Measurements from ENCODE around the gene ADAMTS19. TPM values are rescaled to one million over a fixed set of nuclear protein-coding genes. Genes with fewer than 3 reads are reported as not detected.

The ADAMTS19 gene
- total RNA-seq, 1 donor, result 9.5 TPM

DNA sequence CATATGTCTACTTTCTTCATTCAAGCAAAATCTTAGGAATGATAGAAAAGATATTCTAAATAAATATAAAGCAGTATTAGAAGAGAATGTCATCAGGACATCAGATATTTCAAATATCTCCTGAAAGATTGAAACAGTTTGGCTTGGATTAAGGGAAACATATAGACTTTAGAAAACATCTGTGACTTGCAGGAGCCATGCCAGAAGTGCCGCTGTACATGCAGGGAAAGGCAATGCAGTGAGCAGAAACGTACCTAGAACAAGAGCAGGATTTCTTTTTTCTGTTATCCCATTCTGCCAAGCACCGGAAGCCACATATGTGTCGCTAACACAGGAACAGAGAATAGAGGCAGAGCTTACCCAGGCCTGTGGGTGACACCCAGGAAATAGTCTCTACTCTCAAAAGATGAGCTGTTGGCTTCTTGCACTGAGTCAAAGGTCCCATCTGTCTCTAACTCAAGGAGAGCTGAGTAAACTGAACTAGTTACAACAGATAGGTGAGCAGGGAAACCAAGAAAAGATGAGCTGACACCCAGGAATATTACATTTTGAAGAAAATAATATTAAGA lies 5.8 kb downstream of the ADAMTS19 start:
- no peak for DNase-seq (ENCODE audit: low read depth)
- TF ChIP-seq, protein P1, sequence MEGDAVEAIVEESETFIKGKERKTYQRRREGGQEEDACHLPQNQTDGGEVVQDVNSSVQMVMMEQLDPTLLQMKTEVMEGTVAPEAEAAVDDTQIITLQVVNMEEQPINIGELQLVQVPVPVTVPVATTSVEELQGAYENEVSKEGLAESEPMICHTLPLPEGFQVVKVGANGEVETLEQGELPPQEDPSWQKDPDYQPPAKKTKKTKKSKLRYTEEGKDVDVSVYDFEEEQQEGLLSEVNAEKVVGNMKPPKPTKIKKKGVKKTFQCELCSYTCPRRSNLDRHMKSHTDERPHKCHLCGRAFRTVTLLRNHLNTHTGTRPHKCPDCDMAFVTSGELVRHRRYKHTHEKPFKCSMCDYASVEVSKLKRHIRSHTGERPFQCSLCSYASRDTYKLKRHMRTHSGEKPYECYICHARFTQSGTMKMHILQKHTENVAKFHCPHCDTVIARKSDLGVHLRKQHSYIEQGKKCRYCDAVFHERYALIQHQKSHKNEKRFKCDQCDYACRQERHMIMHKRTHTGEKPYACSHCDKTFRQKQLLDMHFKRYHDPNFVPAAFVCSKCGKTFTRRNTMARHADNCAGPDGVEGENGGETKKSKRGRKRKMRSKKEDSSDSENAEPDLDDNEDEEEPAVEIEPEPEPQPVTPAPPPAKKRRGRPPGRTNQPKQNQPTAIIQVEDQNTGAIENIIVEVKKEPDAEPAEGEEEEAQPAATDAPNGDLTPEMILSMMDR (IDR thresholded peaks at IDR 0.05; ENCODE audit: insufficient read depth, low read depth, low read length), result no peak
- no peak overlapping the region for H3K4me3 ChIP-seq (ENCODE audit: low read depth, low read length)

DNA sequence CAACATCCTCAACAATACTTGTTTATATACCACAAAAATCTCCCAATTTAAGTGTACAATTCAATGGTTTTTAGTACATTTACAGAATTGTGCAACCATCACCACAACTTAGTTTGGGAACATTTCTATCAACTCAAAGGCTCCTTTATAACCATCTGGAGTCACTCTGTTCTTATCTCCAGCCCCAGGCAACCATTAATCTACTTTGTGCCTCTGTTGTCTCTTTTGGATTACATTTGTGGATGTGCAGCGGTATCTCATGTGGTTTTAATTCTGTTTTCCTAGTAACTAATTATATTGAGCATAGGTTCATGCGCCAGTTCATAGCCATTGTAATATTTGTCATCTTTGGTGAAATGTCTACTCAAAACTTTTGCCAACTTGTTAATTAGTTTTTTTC lies 14.4 kb downstream of the ADAMTS19 start:
- peak; percentile 78 for DNase-seq (ENCODE audit: low read depth)

DNA sequence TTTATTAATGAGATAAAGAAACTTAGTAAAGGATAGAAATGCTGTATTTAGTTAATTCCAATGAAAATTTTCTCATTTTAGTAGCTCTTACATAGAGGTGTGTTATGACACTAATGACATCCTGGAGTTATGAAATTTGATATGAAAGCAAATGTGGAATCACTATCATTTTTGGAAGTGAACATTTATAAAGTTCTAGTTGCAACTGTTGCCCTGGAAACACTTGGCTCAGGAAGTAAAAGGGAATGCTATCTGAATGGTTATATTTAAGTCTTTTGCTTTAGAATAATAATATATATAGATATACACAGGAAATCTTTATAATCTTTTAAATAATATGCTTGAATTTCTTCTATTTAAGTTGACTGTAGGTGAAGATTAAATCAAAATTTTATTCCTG lies 16.7 kb downstream of the ADAMTS19 start:
- no peak for DNase-seq (ENCODE audit: low read depth)
- H3K4me3 ChIP-seq (ENCODE audit: low read depth, low read length), result no peak overlapping the region
- TF ChIP-seq, protein P1 (IDR thresholded peaks at IDR 0.05; ENCODE audit: insufficient read depth, low read depth, low read length), result no peak

More for the DNA sequence above, 14.4 kb downstream of the ADAMTS19 start:
- H3K4me3 ChIP-seq (ENCODE audit: low read depth, low read length), result no peak overlapping the region
- TF ChIP-seq, protein P1 (IDR thresholded peaks at IDR 0.05; ENCODE audit: insufficient read depth, low read depth, low read length), result no peak

DNA sequence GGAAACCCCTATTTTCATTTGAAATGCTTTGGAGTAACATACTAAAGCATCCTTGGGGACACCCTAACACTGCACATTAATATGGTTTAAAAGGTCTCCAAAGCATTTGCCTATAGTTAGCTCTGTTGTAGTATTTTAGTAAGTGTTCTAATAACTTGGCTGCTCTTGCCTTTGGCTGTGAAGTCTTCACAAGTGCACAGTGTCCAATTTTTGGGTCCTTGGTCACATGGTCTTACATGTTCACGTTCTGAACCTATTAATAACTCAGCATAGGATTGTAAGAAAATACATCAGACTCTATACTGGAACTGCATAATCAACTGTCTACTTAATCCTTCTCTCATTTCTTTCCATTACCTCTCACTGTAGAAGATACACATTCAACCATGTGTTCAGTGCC lies 17.4 kb downstream of the ADAMTS19 start:
- no peak for DNase-seq (ENCODE audit: low read depth)
- H3K4me3 ChIP-seq (ENCODE audit: low read depth, low read length), result no peak overlapping the region
- TF ChIP-seq, protein P1 (IDR thresholded peaks at IDR 0.05; ENCODE audit: insufficient read depth, low read depth, low read length), result no peak

DNA sequence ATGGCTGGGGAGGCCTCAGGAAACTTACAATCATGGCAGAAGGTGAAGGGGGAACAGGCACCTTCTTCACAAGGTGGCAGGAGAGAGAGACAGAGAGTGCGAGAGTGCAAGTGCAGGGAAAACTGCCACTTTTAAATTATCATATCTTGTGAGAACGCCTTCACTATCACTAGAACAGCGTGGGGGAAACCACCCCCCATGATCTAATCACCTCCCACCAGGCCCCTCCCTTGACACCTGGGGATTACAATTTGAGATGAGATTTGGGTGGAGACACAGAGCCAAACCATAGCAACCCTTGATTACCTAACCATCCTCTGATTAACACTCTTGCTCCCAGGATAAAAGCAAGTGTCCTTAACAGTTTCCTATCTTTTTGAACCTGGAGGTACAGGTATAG lies 21.1 kb downstream of the ADAMTS19 start:
- no peak overlapping the region for H3K4me3 ChIP-seq (ENCODE audit: low read depth, low read length)
- DNase-seq (ENCODE audit: low read depth), result no peak

DNA sequence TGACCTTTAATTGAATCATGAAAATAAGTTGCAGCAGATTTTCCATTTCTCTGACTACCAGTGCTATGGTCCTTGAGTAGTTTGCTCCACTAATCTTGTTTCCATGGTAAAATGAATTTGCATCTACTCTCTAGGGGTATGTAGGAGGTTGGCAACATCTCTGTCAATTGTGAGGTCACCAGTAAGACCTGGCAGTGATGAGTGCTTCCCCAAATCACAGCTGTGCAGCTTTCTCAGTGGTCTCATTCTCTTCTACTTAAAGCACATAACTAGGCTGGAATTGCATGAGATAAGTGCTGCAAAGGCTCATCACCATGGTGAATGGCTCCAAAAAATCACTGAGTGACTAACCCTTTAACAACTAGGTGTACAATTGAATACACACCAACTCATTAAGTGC lies 36.3 kb downstream of the ADAMTS19 start:
- TF ChIP-seq, protein P1 (IDR thresholded peaks at IDR 0.05; ENCODE audit: insufficient read depth, low read depth, low read length), result no peak
- no peak for DNase-seq (ENCODE audit: low read depth)
- H3K4me3 ChIP-seq (ENCODE audit: low read depth, low read length), result no peak overlapping the region

More for the DNA sequence above, 21.1 kb downstream of the ADAMTS19 start:
- TF ChIP-seq, protein P1 (IDR thresholded peaks at IDR 0.05; ENCODE audit: insufficient read depth, low read depth, low read length), result no peak

Measured in fibroblast of villous mesenchyme (primary cell).